Stimulated activated CD4-positive, alpha-beta T cell treated with anti-CD3 and anti-CD28 coated beads, Interleukin-4, amount 100 ng/mL, for 24 hours (primary cell): ENCODE measurements around the gene NFATC2.
"Not testable (repeated sequence)": the region's sequence is repeated elsewhere in the genome, so short reads cannot be mapped to it uniquely, and the experiment has no call there.

Experiments used
- DNase-seq: peaks from one replicate; pipeline ENCODE4 v3.0.0-alpha.2; 2020

NFATC2 gene

DNA sequence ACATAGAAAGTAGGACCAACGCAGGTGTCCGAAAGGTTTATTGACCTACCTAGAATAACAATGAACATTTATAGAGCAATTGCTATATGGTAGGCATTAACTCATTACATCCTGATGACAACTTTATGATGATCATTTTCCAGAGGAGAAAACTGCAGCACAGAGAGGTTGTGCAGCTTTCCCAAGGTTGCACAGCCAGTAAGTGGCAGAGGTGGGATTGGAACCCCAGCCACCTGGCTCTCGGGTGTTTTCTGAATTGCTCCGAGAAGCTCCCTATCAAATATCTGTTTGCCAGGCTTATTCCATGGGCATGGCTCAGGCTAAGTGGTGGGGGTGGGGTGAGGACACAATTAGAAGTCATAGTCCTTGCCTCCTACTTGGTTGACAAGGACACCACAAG is 24.1 kb upstream of the NFATC2 start:
- DNase-seq: no peak

DNA sequence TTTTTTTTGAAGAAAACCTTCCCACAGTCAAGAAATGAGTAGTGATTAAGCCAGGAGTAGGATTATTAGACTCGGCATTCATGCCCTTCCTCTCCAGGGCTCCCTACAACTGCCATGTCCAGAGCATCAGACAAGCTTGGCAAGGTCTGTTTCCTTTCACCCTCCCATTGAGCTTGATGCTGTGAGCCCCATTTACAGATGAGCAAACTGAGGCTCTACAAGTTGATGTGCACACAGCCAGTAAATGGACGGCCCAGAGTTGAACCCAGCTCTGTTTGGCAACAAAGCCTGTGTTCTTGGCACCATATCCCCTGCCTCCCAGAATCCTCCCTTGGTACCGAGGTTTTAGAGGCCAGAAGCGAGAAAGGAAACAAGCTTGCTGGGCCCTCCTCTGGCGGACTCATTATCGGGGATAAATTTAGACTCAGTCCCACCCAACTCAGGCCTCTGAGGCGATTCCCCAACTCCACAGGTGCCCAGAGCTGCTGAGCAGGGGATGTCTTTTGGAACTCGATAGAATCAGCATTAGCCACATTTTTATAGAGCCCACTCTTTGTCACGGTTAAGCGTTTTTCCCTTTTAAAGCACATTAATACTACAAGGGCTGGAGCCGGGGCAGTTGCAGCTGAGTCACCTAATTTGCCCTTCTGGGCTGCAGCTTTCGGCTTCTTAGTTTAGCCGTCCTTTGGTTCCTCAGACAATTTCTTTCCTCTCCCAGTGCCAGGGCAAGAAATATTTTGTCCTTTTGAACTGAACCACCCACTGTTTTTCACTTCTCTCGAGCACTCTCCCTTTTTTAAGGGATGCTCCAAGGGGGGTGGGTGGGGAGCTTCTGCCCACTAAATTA is 23.0 kb upstream of the NFATC2 start:
- no peak for DNase-seq

DNA sequence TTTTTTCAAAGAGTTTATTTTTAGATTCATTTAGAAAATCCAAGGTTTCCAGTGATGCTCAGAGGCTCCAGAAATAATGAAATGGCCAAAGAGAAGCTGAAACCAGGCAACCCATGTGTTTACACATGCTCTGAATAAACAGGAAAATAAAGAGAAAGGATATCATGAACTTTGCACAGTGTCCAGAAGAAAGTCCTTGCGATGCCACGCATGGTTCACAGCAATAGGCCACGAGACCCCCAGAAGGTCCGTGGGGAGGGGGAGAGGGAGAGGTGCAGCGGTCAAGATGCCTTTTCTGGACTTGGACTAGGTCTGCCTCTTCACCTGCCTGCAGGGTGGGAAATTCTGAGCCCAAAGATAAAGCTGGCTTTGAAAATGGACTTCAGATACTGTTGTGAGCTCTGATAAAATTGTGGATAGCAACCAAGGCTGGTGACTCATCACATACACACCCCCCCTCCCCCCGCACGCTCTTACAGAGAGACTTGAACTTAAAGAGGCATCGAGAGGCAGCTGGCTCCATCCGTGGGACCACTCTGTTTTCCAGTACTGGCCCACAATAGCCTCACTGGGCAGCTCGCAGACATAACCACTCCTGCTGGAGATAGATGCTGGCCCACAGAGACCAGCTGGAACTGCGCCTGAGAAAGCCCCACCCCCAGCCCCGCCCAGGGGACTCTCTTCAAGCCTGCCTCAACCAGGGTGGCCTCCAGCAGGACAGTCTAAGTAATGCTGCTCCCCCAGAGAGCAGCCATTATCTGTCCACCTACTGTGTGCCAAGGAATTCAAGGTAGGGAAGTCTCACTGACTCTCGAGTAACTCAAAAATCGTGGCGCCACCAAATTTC is 21.2 kb upstream of the NFATC2 start:
- DNase-seq: no peak

DNA sequence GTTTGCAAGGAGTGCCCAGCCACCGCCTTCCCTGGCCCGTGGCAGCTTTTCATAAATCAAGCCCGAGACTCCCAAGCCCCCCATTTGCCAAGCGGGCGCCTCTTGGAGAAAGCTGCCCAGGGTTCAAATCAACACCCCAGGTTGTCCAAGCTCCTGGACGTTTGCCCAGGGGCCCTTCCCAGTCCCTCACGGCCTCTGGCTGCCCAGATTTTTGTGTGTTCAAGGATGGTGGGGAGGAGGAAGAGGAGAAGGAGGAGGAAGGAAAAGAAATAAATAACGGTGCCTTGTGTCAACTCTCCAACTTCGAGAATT is 20.6 kb upstream of the NFATC2 start:
- no peak for DNase-seq

DNA sequence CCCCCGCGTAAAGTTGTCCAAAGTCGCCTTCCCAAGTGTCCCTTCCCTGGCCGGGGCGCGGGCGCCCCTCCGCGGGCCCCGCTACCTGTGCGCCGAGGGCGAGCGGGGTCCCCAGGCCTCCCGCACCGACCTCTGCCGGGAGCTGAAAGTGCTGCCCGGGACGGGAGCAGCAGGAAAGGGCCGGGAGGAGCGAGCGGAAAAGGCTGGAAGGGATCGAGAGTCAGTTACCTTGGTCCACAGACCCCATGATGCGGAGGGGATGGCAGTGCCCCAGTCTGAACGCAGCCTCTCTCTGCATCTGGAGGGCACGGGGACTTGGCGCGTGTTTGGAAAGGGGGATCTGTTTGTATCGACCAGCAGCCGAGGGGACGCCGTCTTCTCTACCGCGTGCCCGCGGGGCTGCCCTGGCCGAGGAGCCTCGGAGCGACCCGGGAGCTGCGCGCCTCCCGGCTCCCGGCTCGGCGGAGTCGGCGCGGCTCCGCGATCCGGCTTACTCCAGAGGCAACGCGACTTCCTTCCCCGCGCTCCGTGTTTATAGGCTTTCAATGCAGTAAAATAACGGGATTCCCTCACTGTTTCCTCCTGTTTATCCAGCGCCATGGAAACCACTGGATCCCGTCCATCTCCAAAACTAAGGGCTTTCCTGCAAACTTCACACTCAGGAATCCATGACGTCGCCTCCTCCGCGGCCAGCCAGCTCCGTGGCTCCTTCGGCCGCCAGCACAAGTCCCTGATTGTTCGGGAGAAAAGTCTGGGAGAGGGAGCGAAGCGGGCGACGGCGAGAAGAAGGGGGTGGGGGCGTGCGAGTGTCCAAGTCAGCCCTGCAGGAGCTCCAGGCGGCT is 20.0 kb upstream of the NFATC2 start:
- DNase-seq: no peak

DNA sequence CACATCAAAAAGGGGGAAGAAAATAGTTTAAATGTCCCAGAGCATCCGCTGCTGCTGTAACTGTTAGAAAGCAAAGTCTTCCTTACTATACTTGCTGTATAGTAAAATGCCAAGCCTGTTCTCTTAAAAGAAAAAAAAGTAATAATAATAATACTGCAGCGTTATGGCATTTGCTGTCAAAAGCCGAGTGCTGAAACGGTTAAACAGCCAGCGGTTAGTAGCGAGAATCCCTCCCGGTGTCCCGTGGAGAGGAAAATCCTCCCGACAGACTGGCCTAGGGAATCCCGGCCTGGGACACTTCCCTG is 19.5 kb upstream of the NFATC2 start:
- no peak for DNase-seq

GRCh38 chr20:51560550-51561307 is 18.2 kb upstream of the NFATC2 start:
- no peak for DNase-seq

DNA sequence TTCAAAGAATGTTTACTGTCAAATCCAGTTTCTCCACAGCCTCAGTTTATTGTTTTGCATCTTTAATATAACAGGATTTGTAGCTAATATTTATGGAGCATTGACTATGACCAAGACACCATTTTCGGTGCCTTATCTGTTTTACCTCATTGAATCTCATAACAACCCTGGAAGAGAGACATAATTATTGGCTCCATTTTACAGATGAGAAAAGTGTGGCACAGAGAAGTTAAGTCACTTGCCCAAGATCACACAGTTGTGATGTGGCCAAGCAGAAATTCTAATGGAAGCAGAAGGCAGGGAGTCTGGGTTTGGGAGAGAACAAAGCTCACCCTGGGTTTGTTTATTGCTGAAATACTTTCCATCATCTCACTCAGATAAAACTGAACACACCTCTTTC is 17.5 kb upstream of the NFATC2 start:
- DNase-seq: no peak

- no peak for DNase-seq
Measured at GRCh38 chr20:51554538-51555165, 12.1 kb upstream of the NFATC2 start.

- DNase-seq: no peak
Measured at GRCh38 chr20:51553897-51554486, 11.5 kb upstream of the NFATC2 start.

DNA sequence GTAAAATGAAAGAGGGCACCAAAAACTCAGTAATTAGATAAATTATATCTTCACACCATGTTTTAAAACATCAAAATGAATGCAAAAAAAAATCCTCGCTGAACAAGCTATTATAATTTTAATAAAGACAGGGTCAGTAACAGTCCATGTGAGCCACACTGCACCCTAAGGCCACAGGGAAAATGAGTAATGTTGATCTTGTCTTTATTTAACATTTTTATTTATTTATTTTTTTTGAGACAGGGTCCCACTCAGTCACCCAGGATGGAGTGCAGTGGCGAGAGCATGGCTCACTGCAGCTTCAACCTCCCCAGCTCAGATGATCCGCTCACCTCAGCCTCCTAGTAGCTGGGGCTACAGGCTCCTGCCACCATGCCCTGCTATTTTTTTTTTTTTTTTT is 8.7 kb upstream of the NFATC2 start:
- DNase-seq: no peak

DNA sequence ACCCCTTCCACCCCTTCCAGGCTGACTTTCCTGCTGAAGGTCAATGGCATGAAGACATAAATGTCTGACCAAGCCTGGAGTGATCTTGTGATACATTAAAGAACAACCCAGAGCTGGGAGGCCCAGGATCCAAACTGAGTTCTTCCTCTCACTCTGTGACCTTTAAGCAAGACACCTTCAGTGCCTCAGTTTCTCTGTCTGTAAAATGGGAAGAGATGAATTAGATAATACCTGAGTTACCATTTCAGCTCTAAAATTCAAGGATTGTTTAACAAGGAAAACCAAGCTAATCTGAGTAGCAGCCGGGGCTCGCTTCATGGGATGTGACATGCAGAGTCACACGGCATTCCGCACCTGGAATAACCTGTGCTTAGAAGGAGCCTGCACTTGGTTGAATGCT is 7.0 kb upstream of the NFATC2 start:
- no peak for DNase-seq

DNA sequence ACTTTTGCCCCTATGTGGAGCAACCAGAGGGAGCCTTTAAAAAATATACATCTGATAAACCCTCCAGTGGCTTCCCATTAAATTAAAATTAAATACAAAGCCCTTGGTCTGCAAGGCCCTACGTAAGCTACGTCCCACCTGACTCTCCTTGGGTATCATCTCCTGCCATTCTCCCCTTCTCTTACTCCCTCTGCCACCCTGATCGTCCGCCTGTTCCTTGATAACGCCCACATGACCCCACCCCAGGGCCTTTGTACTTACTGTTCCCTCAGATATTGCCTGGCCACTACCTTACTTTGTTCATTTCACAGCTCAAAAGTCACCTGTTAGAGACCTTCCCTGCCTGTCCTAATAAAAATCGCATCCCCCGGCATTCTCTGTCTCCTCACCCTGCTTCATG is 5.4 kb upstream of the NFATC2 start:
- DNase-seq: no peak

DNA sequence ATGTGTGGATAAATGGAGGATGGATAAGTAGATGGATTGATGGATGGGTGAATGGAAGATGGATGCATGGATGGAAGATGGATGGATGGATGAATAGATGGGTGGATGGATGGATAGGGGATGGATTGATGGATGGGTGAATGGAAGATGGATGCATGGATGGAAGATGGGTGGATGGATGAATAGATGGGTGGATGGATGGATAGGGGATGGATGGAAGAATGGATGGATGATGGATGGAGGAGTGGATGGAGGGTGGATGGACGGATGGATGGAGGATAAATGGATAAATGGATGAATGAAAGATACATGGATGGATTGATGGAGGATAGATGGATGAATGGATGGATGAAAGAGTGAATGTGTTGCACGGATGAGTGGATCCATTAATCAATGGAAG is 3.0 kb upstream of the NFATC2 start:
- no peak for DNase-seq

- DNase-seq: no peak
Measured at GRCh38 chr20:51543422-51543788, 886 bp upstream of the NFATC2 start.

DNA sequence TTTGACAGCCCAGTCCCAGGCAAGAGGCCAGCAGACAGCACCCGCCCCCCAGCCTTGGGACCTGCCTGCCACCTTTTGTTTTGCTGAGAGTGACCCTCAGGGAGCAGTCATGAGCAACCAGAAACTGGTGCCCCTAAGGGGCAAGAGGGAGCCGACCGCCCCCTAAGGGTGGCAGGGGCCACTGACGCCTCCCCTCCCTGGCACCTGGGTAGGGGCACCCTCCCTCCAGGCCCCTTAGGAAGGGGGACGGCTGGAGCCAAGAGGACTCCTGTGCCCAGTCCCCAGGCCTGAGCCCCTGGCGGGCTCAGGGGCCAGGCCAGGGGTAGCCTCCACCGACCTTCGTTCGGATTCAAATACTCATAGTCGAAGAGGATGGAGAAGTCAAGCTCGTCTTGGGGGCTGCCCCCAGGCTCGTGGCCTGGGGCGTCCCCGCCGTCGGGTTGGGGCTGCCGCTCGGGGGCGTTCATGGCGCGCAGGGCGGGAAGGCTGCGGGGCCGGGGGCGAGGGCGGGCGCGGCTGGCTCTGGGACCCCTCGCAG is 417 bp downstream of the NFATC2 start:
- peak; percentile 61 for DNase-seq

GRCh38 chr20:51541189-51542032 is 1.1 kb downstream of the NFATC2 start:
- DNase-seq: peak; percentile 85

- no peak for DNase-seq
Measured at GRCh38 chr20:51540580-51540979, 1.9 kb downstream of the NFATC2 start.

- DNase-seq: not testable (repeated sequence)
Measured at GRCh38 chr20:51540074-51540473, 2.4 kb downstream of the NFATC2 start.
